HFFc6 (cell line): ENCODE results near the gene NMRK1. TPM values are rescaled to one million over a fixed set of nuclear protein-coding genes. Genes with fewer than 3 reads are reported as not detected.

Experiments
- DNase-seq: peaks from one replicate; pipeline ENCODE4 v3.0.0-alpha.2; 2018
- H3K27ac Mint-ChIP-seq: 2 replicates; pipeline ENCODE4 v1.8.0; 2020; ENCODE audit warnings: mild to moderate bottlenecking, mixed read lengths
- H3K27me3 Mint-ChIP-seq: 2 replicates; pipeline ENCODE4 v1.8.0; 2021; ENCODE audit warnings: mild to moderate bottlenecking, moderate library complexity, mixed read lengths; ENCODE audit not compliant: insufficient read depth
- H3K36me3 Mint-ChIP-seq: 2 replicates; pipeline ENCODE4 v1.8.0; 2021; ENCODE audit warnings: low read depth, mixed read lengths
- H3K4me1 Mint-ChIP-seq: 2 replicates; pipeline ENCODE4 v1.8.0; 2020; ENCODE audit warnings: low read depth, mixed read lengths
- H3K4me3 Mint-ChIP-seq: 2 replicates; pipeline ENCODE4 v1.8.0; 2020; ENCODE audit warnings: mild to moderate bottlenecking, moderate library complexity, mixed read lengths
- H3K9me3 Mint-ChIP-seq: 2 replicates; pipeline ENCODE4 v1.8.0; 2020; ENCODE audit warnings: mild to moderate bottlenecking, mixed read lengths
- CTCF ChIP-seq: fragments of 200-600 bp; sonication (generic); IDR thresholded peaks from 2 replicates; pipeline ENCODE4 v1.5.0; 2021; ENCODE audit warnings: antibody characterized with exemption, mild to moderate bottlenecking
- total RNA-seq, 6 experiments: library from RNA; stranded (reverse); fragmentation: NEBNext Ultra II Directional; extraction: Animal tissue kit (Norgen Biotek cat#: 25700); gene quantifications; 2 replicates in 1 of 6; 3 replicates in 5 of 6; pipeline ENCODE4 v1.2.3, GENCODE V29; 2021

Gene NMRK1
- total RNA-seq, 6 experiments from 2014 or later, result 16.7 to 23.2 (median 18.7) TPM

- H3K36me3 Mint-ChIP-seq, result no peaks in the 10 kb centered on the region
- no peaks in the 10 kb centered on the region for H3K4me1 Mint-ChIP-seq
- no peak for TF ChIP-seq CTCF
- no peak for DNase-seq
- peaks cover 3% of the 10 kb centered on the region; the same call in 1 of the 2 replicates for H3K27me3 Mint-ChIP-seq
- no peaks in the 10 kb centered on the region for H3K9me3 Mint-ChIP-seq
- no peak overlapping the region for H3K27ac Mint-ChIP-seq
- H3K4me3 Mint-ChIP-seq, result no peak overlapping the region
Measured at GRCh38 chr9:75047506-75047905, 40.4 kb downstream of the NMRK1 start.

GRCh38 chr9:75046725-75047345 is 41.1 kb downstream of the NMRK1 start:
- no peak for DNase-seq
- Mint-ChIP-seq H3K9me3 (no peaks in the 10 kb centered on the region), H3K27me3 (peaks cover 3% of the 10 kb centered on the region; the same call in 1 of the 2 replicates), H3K36me3 (no peaks in the 10 kb centered on the region), H3K27ac (no peak overlapping the region), H3K4me1 (no peaks in the 10 kb centered on the region), H3K4me3 (no peak overlapping the region)
- TF ChIP-seq CTCF, result no peak

GRCh38 chr9:75041041-75041440 is 46.9 kb downstream of the NMRK1 start:
- peaks cover 41% of the 10 kb centered on the region for H3K4me1 Mint-ChIP-seq
- 0 out of 2 replicates have a peak, but pooled peaks cover 1% of the 10 kb centered on the region for H3K27me3 Mint-ChIP-seq
- DNase-seq, result no peak
- H3K9me3 Mint-ChIP-seq, result no peaks in the 10 kb centered on the region
- peak overlapping the region; percentile 93 for H3K27ac Mint-ChIP-seq
- H3K36me3 Mint-ChIP-seq, result no peaks in the 10 kb centered on the region
- TF ChIP-seq CTCF, result no peak
- H3K4me3 Mint-ChIP-seq, result peak overlapping the region; percentile 36

- DNase-seq, result no peak
- no peak for TF ChIP-seq CTCF
Measured at GRCh38 chr9:75039801-75040200, 48.2 kb downstream of the NMRK1 start.

GRCh38 chr9:75039009-75039408 is 48.9 kb downstream of the NMRK1 start:
- peak overlapping the region; percentile 93 for H3K27ac Mint-ChIP-seq
- no peaks in the 10 kb centered on the region for H3K36me3 Mint-ChIP-seq
- peak overlapping the region; percentile 71 for H3K4me3 Mint-ChIP-seq
- no peak for TF ChIP-seq CTCF
- no peaks in the 10 kb centered on the region for H3K27me3 Mint-ChIP-seq
- H3K4me1 Mint-ChIP-seq, result peaks cover 50% of the 10 kb centered on the region
- H3K9me3 Mint-ChIP-seq, result no peaks in the 10 kb centered on the region
- DNase-seq, result peak; percentile 94

More at GRCh38 chr9:75039801-75040200, 48.2 kb downstream of the NMRK1 start:
- H3K4me1 Mint-ChIP-seq, result peaks cover 42% of the 10 kb centered on the region
- H3K9me3 Mint-ChIP-seq, result no peaks in the 10 kb centered on the region
- H3K4me3 Mint-ChIP-seq, result peak overlapping the region; percentile 71
- peak overlapping the region; percentile 93 for H3K27ac Mint-ChIP-seq
- no peaks in the 10 kb centered on the region for H3K36me3 Mint-ChIP-seq
- 0 out of 2 replicates have a peak, but pooled peaks cover 1% of the 10 kb centered on the region for H3K27me3 Mint-ChIP-seq
